K562 (cell line): Measurements from ENCODE around the gene PLXND1. TPM values are rescaled to one million over a fixed set of nuclear protein-coding genes. Genes with fewer than 3 reads are reported as not detected.
A peak's percentile ranks its signal among the peaks of the same experiment; 100 is the strongest.

ENCODE experiments used
- ATAC-seq: fragments of 200-7000 bp; cut with Tn5 transposase; 3 replicates; pipeline ENCODE4 v1.9.1; 2020; ENCODE audit warnings: moderate library complexity
- BruUV-seq: library from RNA; stranded (reverse); fragments of 400-500 nt; replicated peaks from 2 replicates; lab custom pipeline; 2021; lab: Mats Ljungman, UMichigan
- CTCF ChIA-PET: fragments of 300-600 bp; formaldehyde crosslinking; extraction: SDS; loops from one replicate; lab custom pipeline; 2021; ENCODE audit warnings: low intra/inter-chr PET ratio; lab: Yijun Ruan, JAX
- POLR2A ChIA-PET: fragments of 300-600, 350-650 bp; sonication (Branson Sonifier 250); formaldehyde crosslinking; extraction: SDS; loops from one replicate; lab custom pipeline; 2021; ENCODE audit warnings: antibody characterized with exemption, inconsistent platforms; lab: Yijun Ruan, JAX
- DNase-seq, 4 experiments: peaks; one replicate each; pipeline versions ENCODE4 v3.0.0 to v3.0.0-alpha.2; 2011 to 2018; ENCODE audit warnings: low spot score in 3 of 4, mixed read lengths in 3 of 4; ENCODE audit errors: extremely low read depth in 1 of 4
- FAIRE-seq: peaks from 2 replicates; lab custom pipeline; 2011; peaks lifted over from hg19 to GRCh38; lab: Jason Lieb, UNC
- H2AFZ ChIP-seq: 2 replicates; pipeline ENCODE4 v1.6.0; 2011; ENCODE audit warnings: low read depth, low read length, control low read depth, inconsistent platforms
- H3K27ac ChIP-seq: fragments of 200-600 bp; 3 replicates; pipeline ENCODE4 v1.8.0; 2011; ENCODE audit warnings: low read depth, mild to moderate bottlenecking, control low read depth, inconsistent platforms, low read length, moderate library complexity, mixed read lengths; ENCODE audit errors: extremely low read depth
- H3K27me3 ChIP-seq, 2 experiments: fragments of 300-600 bp in 1 of 2; 2 replicates in 1 of 2; 3 replicates in 1 of 2; pipeline versions ENCODE4 v1.6.0 to v1.8.0; 2011; ENCODE audit warnings: inconsistent platforms in 2 of 2, low read length in 2 of 2, mild to moderate bottlenecking in 1 of 2, mixed read lengths in 1 of 2, moderate library complexity in 1 of 2; ENCODE audit not compliant: control insufficient read depth in 2 of 2, insufficient read depth in 2 of 2
- H3K36me3 ChIP-seq: fragments of 300-600 bp; 3 replicates; pipeline ENCODE4 v1.8.0; 2011; ENCODE audit warnings: mild to moderate bottlenecking, low read length, inconsistent platforms; ENCODE audit not compliant: control insufficient read depth, insufficient read depth
- H3K4me1 ChIP-seq, 2 experiments: fragments of 200-600 bp in 1 of 2; replicated peaks in 1 of 2; 2 replicates in 1 of 2; 3 replicates in 1 of 2; pipeline versions ENCODE4 v1.5.1 to v1.8.0; 2011; ENCODE audit warnings: inconsistent platforms in 2 of 2, low read length in 2 of 2, mild to moderate bottlenecking in 1 of 2, mixed read lengths in 1 of 2, moderate library complexity in 1 of 2; ENCODE audit not compliant: control insufficient read depth in 2 of 2, insufficient read depth in 2 of 2
- H3K4me2 ChIP-seq: 2 replicates; pipeline ENCODE4 v1.6.1; 2011; ENCODE audit warnings: low read length, control low read depth, inconsistent platforms, mixed read lengths; ENCODE audit not compliant: insufficient read depth
- H3K4me3 ChIP-seq: fragments of 200-600 bp; sonication (generic), shearing (Covaris generic); 2 replicates; pipeline ENCODE4 v1.5.1; 2016; ENCODE audit warnings: control low read depth, inconsistent platforms
- H3K79me2 ChIP-seq: fragments of 200-600 bp; 3 replicates; pipeline ENCODE4 v1.8.0; 2011; ENCODE audit warnings: low read length, inconsistent platforms; ENCODE audit not compliant: control insufficient read depth, insufficient read depth
- H3K9ac ChIP-seq, 2 experiments: 2 replicates each; pipeline versions ENCODE4 v1.6.0 to v1.6.1; 2011; ENCODE audit warnings: low read depth in 2 of 2, low read length in 2 of 2, control low read depth in 1 of 2, inconsistent platforms in 1 of 2, mild to moderate bottlenecking in 1 of 2, mixed read lengths in 1 of 2; ENCODE audit not compliant: insufficient read depth in 1 of 2
- H3K9me1 ChIP-seq: one replicate; pipeline ENCODE4 v1.6.0; 2011; ENCODE audit warnings: inconsistent platforms, mild to moderate bottlenecking, low read length, moderate library complexity; ENCODE audit not compliant: control insufficient read depth, insufficient read depth
- H3K9me3 ChIP-seq: replicated peaks from 2 replicates; pipeline ENCODE4 v1.5.1; 2011; ENCODE audit warnings: low read depth, low read length, inconsistent platforms; ENCODE audit not compliant: control insufficient read depth, insufficient read depth
- H4K20me1 ChIP-seq: replicated peaks from 2 replicates; pipeline ENCODE4 v1.6.1; 2011; ENCODE audit warnings: low read length, inconsistent platforms, mixed read lengths; ENCODE audit not compliant: control insufficient read depth, insufficient read depth
- FOXA3 ChIP-seq, 2 experiments: fragments of 450-650 bp in 1 of 2; sonication (generic) in 1 of 2; formaldehyde crosslinking; IDR thresholded peaks in 1 of 2; conservative IDR thresholded peaks in 1 of 2; 2 replicates each; pipeline versions ENCODE4 v1.4.0 to v1.8.0; 2020 to 2022; ENCODE audit warnings: mild to moderate bottlenecking in 2 of 2, missing genetic modification reagents in 1 of 2
- MEIS2 ChIP-seq: fragments of 450-650 bp; IDR thresholded peaks from 2 replicates; pipeline ENCODE4 v1.6.1; 2014; ENCODE audit warnings: mild to moderate bottlenecking; ENCODE audit not compliant: partially characterized antibody
- NR4A1 ChIP-seq, 2 experiments: fragments of 250-450 bp in 1 of 2; fragments of 450-650 bp in 1 of 2; sonication (Bioruptor Pico) in 1 of 2; IDR thresholded peaks; 2 replicates each; pipeline versions ENCODE4 v1.4.0 to v1.6.1; 2016 to 2020; ENCODE audit warnings: mild to moderate bottlenecking in 2 of 2, missing compliant biosample characterization in 1 of 2, missing genetic modification characterization in 1 of 2, moderate library complexity in 1 of 2
- PYGO2 ChIP-seq: fragments of 450-650 bp; IDR thresholded peaks from 2 replicates; pipeline ENCODE4 v1.6.1; 2016; ENCODE audit warnings: mild to moderate bottlenecking, missing genetic modification characterization, moderate library complexity, missing compliant biosample characterization
- SPI1 ChIP-seq: IDR thresholded peaks from 2 replicates; pipeline ENCODE4 v1.6.1; 2011; ENCODE audit warnings: low read depth, low read length, control low read depth, borderline replicate concordance
- WGBS: fragments of 100-300 bp; shearing (Covaris generic); methylation state at CpG from one replicate; pipeline ENCODE4 v1.1.6; 2016; ENCODE audit warnings: low coverage, mixed read lengths; ENCODE audit not compliant: insufficient coverage; ENCODE audit errors: missing lambda C conversion rate; 5-methylcytosine and 5-hydroxymethylcytosine counted together
- in situ Hi-C: fragments of 300-500 bp; cut with MboI; formaldehyde crosslinking; loops from 4 replicates; pipeline ENCODE4 v1.15.0; 2018; ENCODE audit warnings: inconsistent platforms, mixed read lengths
- intact Hi-C: fragments of 100-400 bp; cut with micrococcal nuclease; formaldehyde crosslinking; loops from 2 replicates; pipeline ENCODE4 v1.14.2; 2022
- polyA plus RNA-seq, 8 experiments: library from polyadenylated mRNA; depleted of rRNA in 4 of 8; stranded (reverse) in 5 of 8; unstranded in 3 of 8; fragments of >200 nt; fragmentation: Nextera tagmentation in 2 of 8; fragmentation: Illumina TruSeq in 1 of 8; extraction: Ambion mirVana in 2 of 8; extraction: Trizol in 1 of 8; gene quantifications; 2 replicates each; pipeline versions ENCODE4 v1.2.1 to v1.2.3, GENCODE V29; 2011 to 2014; ENCODE audit warnings: inconsistent platforms in 1 of 8, missing spikeins in 1 of 8
- total RNA-seq, 7 experiments: library from RNA; depleted of rRNA in 6 of 7; stranded (reverse); fragments of >200 nt in 6 of 7; fragmentation: Illumina TruSeq in 2 of 7; extraction: Trizol in 2 of 7; gene quantifications; 2 replicates each; pipeline versions ENCODE4 v1.2.1 to v1.2.3, GENCODE V29; 2011 to 2021; ENCODE audit warnings: low replicate concordance in 1 of 7
- TF ChIP-seq, protein P1 (sequence below): fragments of 450-650 bp; IDR thresholded peaks from 2 replicates; pipeline ENCODE4 v1.6.1; 2016
- TF ChIP-seq, protein P2 (sequence below): sonication (generic); formaldehyde crosslinking; IDR thresholded peaks from 2 replicates; pipeline ENCODE4 v1.8.0; 2022; ENCODE audit warnings: missing genetic modification reagents, mild to moderate bottlenecking, borderline replicate concordance

Gene PLXND1
- total and polyA plus RNA-seq, 9 of the 15 experiments (the other 6 are each of a cell fraction or from before 2014, with no cell fraction given) = 0.34 to 28.8 (median 14.0) TPM

GRCh38 chr3:129521611-129522010 is 84.9 kb downstream of the PLXND1 start:
- Histone ChIP-seq H3K36me3 (no peaks in the 10 kb centered on the region), H3K9ac (no peak overlapping the region), H3K4me3 (no peak overlapping the region), H3K9me1 (no peaks in the 10 kb centered on the region), H3K79me2 (no peaks in the 10 kb centered on the region), H3K27ac (no peak overlapping the region), H4K20me1 (no peaks in the 10 kb centered on the region), H3K9me3 (no peaks in the 10 kb centered on the region), H3K4me1 (no peaks in the 10 kb centered on the region), H3K4me2 (no peak overlapping the region), H2AFZ (no peak overlapping the region), H3K27me3 (peaks cover 0 to 26% of the 10 kb centered on the region in 2 experiments; a peak in 2 of 5 replicates)
- 32% methylated on average over 8 of the region's 8 CpGs for WGBS
- ATAC-seq (no peak), FAIRE-seq (no peak), DNase-seq (no peak)
- POLR2A ChIA-PET = no interaction called here
- intact Hi-C loops (no loop called here), in situ Hi-C loops (no loop called here)
- no TSS peak for BruUV-seq
- CTCF ChIA-PET = no interaction called here
- TF ChIP-seq PYGO2 (tag) (no peak), MEIS2 (peak; percentile 5), SPI1 (no peak), NR4A1 (CRISPR knock-in tag; IDR thresholded peaks at IDR 0.05) (no peak), NR4A1 (tag; IDR thresholded peaks at IDR 0.05) (no peak), FOXA3 (CRISPR knock-in tag; conservative IDR thresholded peaks at IDR 0.05 in 1 of 2, IDR thresholded peaks at IDR 0.05 in 1 of 2) (no peak)
- TF ChIP-seq, protein P1, sequence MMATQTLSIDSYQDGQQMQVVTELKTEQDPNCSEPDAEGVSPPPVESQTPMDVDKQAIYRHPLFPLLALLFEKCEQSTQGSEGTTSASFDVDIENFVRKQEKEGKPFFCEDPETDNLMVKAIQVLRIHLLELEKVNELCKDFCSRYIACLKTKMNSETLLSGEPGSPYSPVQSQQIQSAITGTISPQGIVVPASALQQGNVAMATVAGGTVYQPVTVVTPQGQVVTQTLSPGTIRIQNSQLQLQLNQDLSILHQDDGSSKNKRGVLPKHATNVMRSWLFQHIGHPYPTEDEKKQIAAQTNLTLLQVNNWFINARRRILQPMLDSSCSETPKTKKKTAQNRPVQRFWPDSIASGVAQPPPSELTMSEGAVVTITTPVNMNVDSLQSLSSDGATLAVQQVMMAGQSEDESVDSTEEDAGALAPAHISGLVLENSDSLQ = peak; percentile 12; the same call in 1 of the 2 replicates
- TF ChIP-seq, protein P2, sequence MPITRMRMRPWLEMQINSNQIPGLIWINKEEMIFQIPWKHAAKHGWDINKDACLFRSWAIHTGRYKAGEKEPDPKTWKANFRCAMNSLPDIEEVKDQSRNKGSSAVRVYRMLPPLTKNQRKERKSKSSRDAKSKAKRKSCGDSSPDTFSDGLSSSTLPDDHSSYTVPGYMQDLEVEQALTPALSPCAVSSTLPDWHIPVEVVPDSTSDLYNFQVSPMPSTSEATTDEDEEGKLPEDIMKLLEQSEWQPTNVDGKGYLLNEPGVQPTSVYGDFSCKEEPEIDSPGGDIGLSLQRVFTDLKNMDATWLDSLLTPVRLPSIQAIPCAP (CRISPR knock-in tag) = no peak
